Right atrium auricular region (tissue), 2 donors: Measurements from ENCODE around the gene MT1HL1. TPM values are rescaled to one million over a fixed set of nuclear protein-coding genes. Genes with fewer than 3 reads are reported as not detected.
"Not testable (repeated sequence)": the region's sequence is repeated elsewhere in the genome, so short reads cannot be mapped to it uniquely, and the experiment has no call there.

Experiments
- DNase-seq: peaks from one replicate; pipeline ENCODE4 v3.0.0-alpha.2; 2019; ENCODE audit warnings: low spot score
- H3K27ac ChIP-seq, 2 donors: fragments of 200-600 bp; sonication (generic); 1 replicate in 1 of 2; 2 replicates in 1 of 2; pipeline ENCODE4 v1.5.1; 2016 to 2019
- H3K27me3 ChIP-seq, 2 donors: fragments of 200-600 bp; sonication (generic); one replicate each; pipeline versions ENCODE4 v1.5.1 to v1.6.0; 2017 to 2019
- H3K36me3 ChIP-seq: fragments of 200-600 bp; sonication (generic); one replicate; pipeline ENCODE4 v1.5.1; 2016
- H3K4me1 ChIP-seq, 2 donors: fragments of 200-600 bp; sonication (generic); one replicate each; pipeline versions ENCODE4 v1.5.1 to v1.6.0; 2017 to 2019
- H3K4me3 ChIP-seq, 2 donors: fragments of 200-600 bp; sonication (generic); 1 replicate in 1 of 2; 2 replicates in 1 of 2; pipeline ENCODE4 v1.5.1; 2017 to 2019; ENCODE audit warnings: mild to moderate bottlenecking in 1 of 2, moderate library complexity in 1 of 2
- H3K9me3 ChIP-seq, 2 donors: fragments of 200-600 bp; sonication (generic); one replicate each; pipeline ENCODE4 v1.5.1; 2019
- CTCF ChIP-seq, 2 donors: fragments of 200-600 bp; sonication (generic); IDR thresholded peaks; one replicate each; pipeline ENCODE4 v1.5.1; 2019; ENCODE audit warnings: antibody characterized with exemption in 2 of 2
- total RNA-seq, 2 donors: library from RNA; depleted of rRNA; stranded (reverse); fragments of >200 nt; gene quantifications; one replicate each; pipeline ENCODE4 v1.1.0, GENCODE V29; 2016

MT1HL1 gene
- total RNA-seq, 2 donors from 2014 or later: not detected

DNA sequence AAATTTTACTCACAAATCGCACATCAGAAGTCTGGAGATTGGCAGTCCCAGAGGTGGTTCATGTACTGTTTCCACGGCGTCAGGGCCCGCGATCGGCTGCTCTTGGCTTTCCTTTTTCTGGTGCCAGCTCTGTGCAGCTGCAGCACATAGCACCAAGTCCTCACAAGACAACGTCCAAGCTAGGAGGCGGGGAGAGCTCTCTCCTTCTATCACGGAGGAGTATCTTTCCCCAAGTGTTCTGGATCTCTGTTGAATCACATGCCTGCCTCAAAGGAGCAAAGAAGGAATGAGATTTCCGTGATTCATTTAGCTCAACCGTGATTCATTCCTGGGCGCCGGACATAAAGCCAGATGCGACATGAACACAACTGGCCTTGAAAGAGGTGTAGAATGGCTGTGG lies 25.5 kb downstream of the MT1HL1 start:
- H3K27ac ChIP-seq: peak overlapping the region; percentile 63 to 91
- no peaks in the 10 kb centered on the region for H3K9me3 ChIP-seq
- peaks cover 0 to 15% of the 10 kb centered on the region in 2 donors for H3K4me1 ChIP-seq
- DNase-seq: peak; percentile 7
- no peaks in the 10 kb centered on the region for H3K36me3 ChIP-seq
- no peak overlapping the region for H3K4me3 ChIP-seq
- no peaks in the 10 kb centered on the region for H3K27me3 ChIP-seq
- TF ChIP-seq CTCF (IDR thresholded peaks at IDR 0.05): no peak

GRCh38 chr1:236975461-236975860 lies 28.8 kb downstream of the MT1HL1 start:
- Histone ChIP-seq H3K36me3 (no peaks in the 10 kb centered on the region), H3K4me1 (peaks cover 0 to 15% of the 10 kb centered on the region in 2 donors), H3K9me3 (no peaks in the 10 kb centered on the region), H3K4me3 (no peak overlapping the region), H3K27me3 (no peaks in the 10 kb centered on the region), H3K27ac (no peak overlapping the region)
- TF ChIP-seq CTCF (IDR thresholded peaks at IDR 0.05): no peak
- no peak for DNase-seq

DNA sequence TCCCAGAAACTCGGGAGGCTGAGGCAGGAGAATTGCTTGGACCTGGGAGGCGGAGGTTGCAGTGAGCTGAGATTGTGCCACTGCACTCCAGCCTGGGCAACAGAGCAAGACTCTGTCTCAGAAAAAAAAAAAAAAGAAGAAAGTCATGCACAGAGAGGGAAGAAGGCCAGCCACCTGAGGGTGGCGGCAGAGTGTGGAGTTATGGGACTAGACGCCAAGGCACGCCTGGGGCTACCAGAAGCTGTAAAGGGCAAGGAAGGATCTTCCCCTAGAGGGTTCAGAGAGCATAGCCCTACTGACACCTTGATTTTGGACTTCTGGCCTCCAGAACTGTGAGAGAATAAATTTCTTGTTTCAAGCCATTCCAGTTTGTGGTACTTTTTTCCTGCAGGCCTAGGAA lies 30.2 kb downstream of the MT1HL1 start:
- H3K27me3 ChIP-seq, H3K9me3 ChIP-seq, H3K4me1 ChIP-seq, H3K36me3 ChIP-seq, H3K27ac ChIP-seq, H3K4me3 ChIP-seq, DNase-seq: not testable (repeated sequence)

GRCh38 chr1:236966636-236967035 lies 37.6 kb downstream of the MT1HL1 start:
- Histone ChIP-seq H3K27me3 (no peaks in the 10 kb centered on the region), H3K27ac (no peak overlapping the region), H3K4me1 (no peaks in the 10 kb centered on the region), H3K36me3 (no peaks in the 10 kb centered on the region), H3K9me3 (no peaks in the 10 kb centered on the region), H3K4me3 (no peak overlapping the region)
- DNase-seq: no peak
- no peak for TF ChIP-seq CTCF (IDR thresholded peaks at IDR 0.05)

- no peaks in the 10 kb centered on the region for H3K9me3 ChIP-seq
- no peak for DNase-seq
These were observed 40.3 kb downstream of the MT1HL1 start for GRCh38 chr1:236963920-236964319.

DNA sequence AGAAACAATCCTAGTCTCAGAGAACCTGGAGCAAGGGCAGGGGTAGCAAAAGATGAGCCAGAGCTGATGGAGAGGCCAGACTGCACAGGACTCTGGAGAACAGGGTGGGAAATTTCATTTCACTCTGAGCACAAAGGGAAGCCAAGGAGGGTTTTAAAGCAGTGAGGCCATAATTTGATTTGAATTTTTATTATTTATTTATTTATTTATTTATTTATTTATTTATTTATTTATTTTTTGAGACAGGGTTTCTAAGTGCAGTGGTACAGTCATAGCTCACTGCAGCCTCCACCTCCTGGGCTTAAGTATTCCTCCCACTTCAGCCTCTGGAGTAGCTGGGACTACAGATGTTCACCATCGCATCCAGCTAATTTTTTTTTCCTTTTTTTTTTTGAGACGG lies 45.1 kb downstream of the MT1HL1 start:
- TF ChIP-seq CTCF (IDR thresholded peaks at IDR 0.05): no peak
- Histone ChIP-seq H3K9me3 (no peaks in the 10 kb centered on the region), H3K36me3 (no peaks in the 10 kb centered on the region), H3K4me1 (no peaks in the 10 kb centered on the region), H3K27ac (no peak overlapping the region), H3K4me3 (no peak overlapping the region), H3K27me3 (no peaks in the 10 kb centered on the region)
- DNase-seq: no peak

More at GRCh38 chr1:236963920-236964319, 40.3 kb downstream of the MT1HL1 start:
- no peak overlapping the region for H3K4me3 ChIP-seq
- no peaks in the 10 kb centered on the region for H3K27me3 ChIP-seq
- no peaks in the 10 kb centered on the region for H3K4me1 ChIP-seq
- no peak for TF ChIP-seq CTCF (IDR thresholded peaks at IDR 0.05)
- H3K36me3 ChIP-seq: no peaks in the 10 kb centered on the region
- no peak overlapping the region for H3K27ac ChIP-seq
